ENCODE results near the gene CDH22.

The CDH22 gene

GRCh38 chr20:46270977-46271744 lies 37.1 kb downstream of the CDH22 start:
- no peak for DNase-seq (ENCODE audit: low read depth in 1 of 2, low spot score in 1 of 2)

GRCh38 chr20:46269372-46269771 lies 38.9 kb downstream of the CDH22 start:
- DNase-seq (ENCODE audit: low read depth in 1 of 2, low spot score in 1 of 2) = no peak

- no peak for DNase-seq (ENCODE audit: low read depth in 1 of 2, low spot score in 1 of 2)
These were observed 39.6 kb downstream of the CDH22 start for GRCh38 chr20:46268662-46269061.

DNA sequence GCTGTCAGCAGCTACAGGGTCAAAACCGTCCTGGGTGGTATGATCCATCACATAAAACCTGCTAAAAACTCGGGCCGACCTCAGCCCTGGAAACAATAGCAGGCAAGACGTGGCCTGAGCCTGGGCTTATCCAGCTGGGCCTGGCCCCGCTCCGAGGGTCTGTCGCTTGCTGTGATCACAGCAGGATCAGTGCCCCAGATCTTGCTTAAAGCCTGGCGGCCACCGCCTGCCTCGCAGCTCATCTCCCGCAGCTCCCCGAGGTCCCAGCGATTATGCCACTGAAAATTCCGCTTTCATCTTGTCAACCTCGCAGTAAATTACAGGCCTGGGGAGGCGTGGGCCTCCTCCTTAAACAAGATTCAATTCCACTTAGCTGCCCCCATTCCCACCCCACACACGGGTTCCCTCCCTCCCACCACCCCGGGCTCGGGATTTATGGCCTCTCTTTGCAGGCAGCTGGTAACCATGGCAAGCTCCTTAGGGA lies 40.1 kb downstream of the CDH22 start:
- DNase-seq (ENCODE audit: low read depth in 1 of 2, low spot score in 1 of 2) = no peak

DNA sequence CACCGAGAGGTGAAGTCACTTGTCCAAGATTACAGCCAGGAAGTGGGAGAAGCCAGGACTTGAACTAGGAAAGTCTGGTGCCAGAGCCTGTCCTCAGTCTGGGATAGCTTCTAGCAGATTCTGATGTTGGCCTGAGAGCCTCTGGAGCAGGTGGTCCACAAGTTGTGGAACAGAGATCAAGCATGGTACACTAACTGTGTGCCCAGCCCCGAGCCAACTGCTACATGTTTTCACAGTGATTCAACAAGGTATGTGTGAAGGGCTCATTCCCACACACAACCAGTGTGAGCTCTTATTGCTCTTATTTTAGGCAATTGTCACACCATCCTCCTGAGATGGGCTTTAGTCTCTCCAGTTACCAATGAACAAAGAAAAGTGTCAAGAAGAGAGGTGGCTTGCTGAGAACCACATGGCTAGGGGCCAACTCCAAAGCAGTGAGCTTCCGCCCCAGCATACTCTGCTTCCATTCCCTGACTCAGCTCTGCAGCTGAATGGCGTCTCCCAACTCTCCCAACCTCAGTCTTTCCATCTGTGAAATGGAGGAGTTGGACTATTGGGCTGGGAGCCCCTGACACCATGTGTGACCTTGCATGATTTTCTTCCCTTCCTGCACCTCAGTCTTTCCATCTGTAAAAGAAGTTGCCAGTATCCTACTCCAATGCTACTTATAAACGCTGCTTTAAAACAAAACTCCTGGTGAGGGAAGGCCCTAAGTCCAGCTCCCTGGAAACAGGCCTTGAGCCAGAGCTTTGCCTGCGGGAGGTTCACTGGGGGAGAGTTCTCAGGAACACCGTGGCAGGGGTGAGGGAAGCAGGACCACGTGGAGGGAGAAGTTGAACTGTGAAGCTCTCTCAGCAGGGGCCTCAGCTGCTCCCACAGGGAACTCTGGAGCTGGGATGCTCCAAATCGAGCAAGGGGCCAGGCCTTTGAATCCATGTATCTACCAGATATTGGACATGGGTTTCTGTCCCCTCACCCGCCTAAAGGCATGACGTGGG lies 40.9 kb downstream of the CDH22 start:
- no peak for DNase-seq (ENCODE audit: low read depth in 1 of 2, low spot score in 1 of 2)

GRCh38 chr20:46265539-46265938 lies 42.8 kb downstream of the CDH22 start:
- DNase-seq (ENCODE audit: low read depth in 1 of 2, low spot score in 1 of 2) = no peak

- DNase-seq (ENCODE audit: low read depth in 1 of 2, low spot score in 1 of 2) = no peak
These were observed 43.7 kb downstream of the CDH22 start for GRCh38 chr20:46264391-46265266.

DNA sequence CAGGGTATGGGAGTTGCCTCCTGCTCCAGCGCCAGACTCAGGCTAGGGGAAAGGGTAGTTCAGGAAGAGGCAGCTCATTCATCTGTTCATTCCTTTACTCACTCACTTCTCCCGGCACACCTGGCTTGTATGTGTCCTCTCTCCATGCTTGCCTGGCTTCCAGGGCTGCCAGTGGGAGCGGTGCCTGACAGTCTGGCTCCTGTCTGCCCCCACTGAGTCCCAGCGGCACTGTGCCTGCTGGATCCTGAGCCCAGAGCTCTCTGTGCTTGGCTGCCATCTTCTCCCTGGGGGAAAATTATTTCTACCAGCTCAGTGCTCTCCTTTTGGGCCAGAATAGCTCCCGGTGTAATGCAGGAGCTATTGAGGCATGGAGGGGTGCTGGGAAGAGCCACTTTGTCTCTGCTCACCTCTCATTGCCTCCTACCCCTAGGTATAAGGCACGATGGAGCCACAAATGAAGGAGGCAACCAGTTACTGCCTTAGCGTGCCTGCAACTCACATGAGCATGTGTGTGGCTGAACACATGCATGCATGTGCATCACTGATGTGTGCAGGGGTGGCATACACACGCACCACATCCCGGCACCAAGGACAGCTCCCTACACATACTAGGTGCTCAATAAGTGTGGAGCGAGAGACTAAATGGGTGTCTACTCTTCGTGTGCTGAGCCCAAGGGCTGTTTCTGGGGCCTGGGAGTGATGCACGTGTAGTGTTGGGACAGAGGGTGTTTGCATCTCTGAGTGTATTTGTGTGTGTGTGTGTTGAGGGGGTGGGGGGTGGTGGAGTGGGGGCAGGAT lies 46.6 kb downstream of the CDH22 start:
- DNase-seq (ENCODE audit: low read depth in 1 of 2, low spot score in 1 of 2) = no peak

DNA sequence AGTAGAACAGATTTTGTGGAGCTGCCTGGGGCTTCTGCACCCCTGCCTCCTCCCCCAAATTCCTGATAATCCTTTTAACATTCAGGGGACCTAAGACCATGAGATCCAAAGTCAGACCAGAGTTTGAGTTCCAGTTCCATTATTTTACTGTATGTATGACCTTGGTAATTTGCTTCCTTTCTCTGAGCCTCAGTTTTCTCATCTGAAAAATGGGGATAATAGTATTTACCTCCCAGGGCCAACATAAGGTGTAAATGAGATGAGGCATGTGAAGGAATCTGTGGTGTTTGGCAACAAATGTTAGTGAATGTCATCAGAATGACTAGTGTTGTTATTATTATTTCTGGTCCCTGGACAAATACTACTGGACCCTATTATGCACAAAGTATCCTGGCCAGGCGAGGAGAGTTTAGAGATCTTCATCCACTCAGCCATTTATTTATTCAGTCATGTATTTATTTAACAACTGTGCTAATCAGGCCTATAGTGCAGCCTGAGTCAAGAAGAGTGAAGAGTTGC lies 47.3 kb downstream of the CDH22 start:
- DNase-seq (ENCODE audit: low read depth in 1 of 2, low spot score in 1 of 2) = no peak

DNA sequence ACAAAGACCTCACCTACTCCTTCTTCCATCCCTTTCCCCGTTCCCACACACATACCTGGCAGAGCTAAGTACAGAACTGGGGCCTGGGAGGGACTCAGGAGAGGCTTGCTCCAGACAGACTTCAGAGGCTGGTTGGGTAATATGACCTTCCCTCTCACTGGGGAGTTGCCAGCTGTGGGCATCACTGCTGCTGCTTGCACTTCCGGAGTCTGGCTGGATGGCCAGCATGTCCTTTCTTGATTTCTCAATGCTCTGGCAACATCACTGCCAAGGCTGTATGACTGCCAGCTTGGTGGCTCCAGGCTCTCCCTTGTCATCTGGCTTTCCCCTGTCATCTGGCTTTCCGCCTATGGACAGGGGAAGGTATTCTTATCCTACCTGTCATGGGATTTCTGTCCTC lies 47.8 kb downstream of the CDH22 start:
- DNase-seq (ENCODE audit: low read depth in 1 of 2, low spot score in 1 of 2) = no peak

DNA sequence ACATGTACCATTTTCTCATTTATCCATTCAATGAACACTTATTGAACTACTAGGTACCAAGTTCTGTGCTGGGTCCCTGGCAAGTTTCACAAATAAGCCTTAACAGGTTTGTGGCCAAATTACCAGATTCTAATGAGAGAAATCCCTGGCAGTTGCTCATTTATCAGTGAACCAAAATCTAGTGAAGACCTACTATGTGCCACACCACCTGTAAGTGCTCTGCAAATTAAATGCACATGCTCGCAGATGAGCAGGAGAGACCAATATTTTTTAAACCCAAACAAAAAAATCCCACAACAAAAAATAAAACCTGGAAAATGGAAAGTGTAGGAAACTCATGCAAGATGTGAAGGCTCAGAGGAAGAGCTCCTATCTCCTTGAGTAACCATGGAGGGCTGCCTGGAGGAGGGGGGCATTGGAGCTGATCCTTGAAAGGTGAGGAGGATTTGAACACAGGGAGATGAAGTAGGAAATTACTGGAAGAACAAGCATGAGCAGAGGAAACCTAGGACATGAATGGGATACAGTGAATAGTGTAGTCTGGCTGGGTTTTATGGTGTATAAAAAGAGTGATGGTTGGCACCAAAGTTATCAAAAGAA lies 48.9 kb downstream of the CDH22 start:
- no peak for DNase-seq (ENCODE audit: low read depth in 1 of 2, low spot score in 1 of 2)

- no peak for DNase-seq (ENCODE audit: low read depth in 1 of 2, low spot score in 1 of 2)
These were observed 50.4 kb downstream of the CDH22 start for GRCh38 chr20:46257887-46258286.

GRCh38 chr20:46256293-46256692 lies 52.0 kb downstream of the CDH22 start:
- no peak for DNase-seq (ENCODE audit: low read depth in 1 of 2, low spot score in 1 of 2)

DNA sequence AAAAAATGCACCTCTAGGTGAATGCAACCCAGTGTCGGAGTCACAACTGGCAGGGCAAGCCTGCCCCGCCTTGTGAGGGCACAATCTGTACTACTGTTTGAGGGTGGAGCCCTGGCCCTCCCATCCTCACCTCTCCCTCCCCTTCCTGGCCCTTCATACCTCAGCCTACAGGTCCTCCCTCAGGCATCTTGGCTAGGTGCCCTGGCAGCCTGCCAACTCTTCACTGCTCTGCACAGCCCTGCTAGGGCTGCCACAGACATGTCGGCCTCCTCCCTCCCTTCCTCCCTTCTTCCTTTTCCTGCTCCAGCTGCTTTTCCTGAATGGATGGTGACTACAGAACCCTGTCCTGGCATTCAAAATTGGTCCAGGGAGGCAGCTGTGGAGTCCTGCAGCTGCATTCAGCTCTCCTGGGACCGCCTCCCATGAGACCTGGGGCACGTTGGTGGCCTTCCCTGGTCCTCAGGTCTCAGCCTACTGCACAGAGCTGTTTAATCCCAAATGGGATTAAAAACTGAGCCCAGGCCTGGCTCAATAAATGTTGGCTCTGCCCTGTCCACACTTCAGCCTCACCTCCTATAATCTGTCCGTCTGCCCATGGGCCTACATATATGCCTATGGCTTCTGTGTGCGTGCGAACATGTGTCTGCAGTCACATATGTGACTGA lies 52.7 kb downstream of the CDH22 start:
- DNase-seq (ENCODE audit: low read depth in 1 of 2, low spot score in 1 of 2) = no peak

GRCh38 chr20:46253391-46253790 lies 54.9 kb downstream of the CDH22 start:
- no peak for DNase-seq (ENCODE audit: low read depth in 1 of 2, low spot score in 1 of 2)

- no peak for DNase-seq (ENCODE audit: low read depth in 1 of 2, low spot score in 1 of 2)
These were observed 55.8 kb downstream of the CDH22 start for GRCh38 chr20:46252352-46253091.

- no peak for DNase-seq (ENCODE audit: low read depth in 1 of 2, low spot score in 1 of 2)
These were observed 57.1 kb downstream of the CDH22 start for GRCh38 chr20:46251211-46251673.

DNA sequence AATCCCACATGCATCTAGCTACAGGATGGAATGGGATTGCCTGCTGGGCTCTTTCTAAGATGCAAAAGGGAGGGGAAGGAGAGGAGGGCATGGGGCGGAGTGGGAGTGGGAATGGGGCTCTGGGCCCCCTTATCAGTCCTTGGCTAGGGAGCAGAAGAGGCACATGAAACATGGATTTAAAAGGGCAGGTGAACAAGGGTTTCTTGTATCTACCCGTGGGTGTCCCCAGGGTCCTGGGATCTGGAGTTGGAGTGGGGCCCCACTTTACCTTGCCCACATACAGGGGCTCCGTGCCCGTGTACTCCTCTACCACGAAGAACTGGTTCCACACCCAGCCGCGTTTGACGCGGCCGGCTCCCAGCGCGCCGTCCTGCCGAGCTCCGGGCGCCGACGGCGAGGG lies 57.5 kb downstream of the CDH22 start:
- no peak for DNase-seq (ENCODE audit: low read depth in 1 of 2, low spot score in 1 of 2)

Data from activated CD4-positive, alpha-beta T cell treated with anti-CD3 and anti-CD28 coated beads, Interleukin-2, amount 50 U/mL, for 24 hours (primary cell).